Progenitor cell of endocrine pancreas (in vitro differentiated cells): Measurements from ENCODE around the gene MLPH. TPM values are rescaled to one million over a fixed set of nuclear protein-coding genes. Genes with fewer than 3 reads are reported as not detected.
"Not testable (repeated sequence)": the region's sequence is repeated elsewhere in the genome, so short reads cannot be mapped to it uniquely, and the experiment has no call there.

Experiments used
- DNase-seq: peaks from one replicate; pipeline ENCODE4 v3.0.0; 2021; ENCODE audit warnings: low spot score; ENCODE audit not compliant: unreplicated experiment
- H3K27ac Mint-ChIP-seq: 2 replicates; pipeline ENCODE4 v1.8.0; 2021; ENCODE audit warnings: mild to moderate bottlenecking, moderate library complexity, mixed read lengths
- H3K27me3 Mint-ChIP-seq: 2 replicates; pipeline ENCODE4 v1.8.0; 2021; ENCODE audit warnings: mixed read lengths
- H3K36me3 Mint-ChIP-seq: 2 replicates; pipeline ENCODE4 v1.8.0; 2022; ENCODE audit warnings: mixed read lengths; ENCODE audit not compliant: insufficient read depth
- H3K4me1 Mint-ChIP-seq: 2 replicates; pipeline ENCODE4 v1.8.0; 2021; ENCODE audit warnings: low read depth, mixed read lengths
- H3K4me3 Mint-ChIP-seq: 2 replicates; pipeline ENCODE4 v1.8.0; 2021; ENCODE audit warnings: low read depth, mild to moderate bottlenecking, moderate library complexity, mixed read lengths
- H3K9me3 Mint-ChIP-seq: 2 replicates; pipeline ENCODE4 v1.8.0; 2021; ENCODE audit warnings: low read depth, mixed read lengths
- total RNA-seq: library from RNA; stranded (reverse); gene quantifications from 2 replicates; pipeline ENCODE4 v1.2.1, GENCODE V29; 2021
- TF ChIP-seq, protein P1 (sequence below): fragments of 200-600 bp; sonication (generic); IDR thresholded peaks from one replicate; pipeline ENCODE4 v1.5.0; 2021; ENCODE audit warnings: antibody characterized with exemption, mild to moderate bottlenecking; ENCODE audit not compliant: unreplicated experiment

Gene MLPH
- total RNA-seq, 1 donor from 2014 or later: 1.2 TPM

- Mint-ChIP-seq H3K9me3 (no peaks in the 10 kb centered on the region), H3K36me3 (peaks cover 9% of the 10 kb centered on the region), H3K4me1 (peaks cover 40% of the 10 kb centered on the region), H3K27ac (peak overlapping the region; percentile 95), H3K4me3 (peak overlapping the region; percentile 81), H3K27me3 (peaks cover 13% of the 10 kb centered on the region)
- TF ChIP-seq, protein P1, sequence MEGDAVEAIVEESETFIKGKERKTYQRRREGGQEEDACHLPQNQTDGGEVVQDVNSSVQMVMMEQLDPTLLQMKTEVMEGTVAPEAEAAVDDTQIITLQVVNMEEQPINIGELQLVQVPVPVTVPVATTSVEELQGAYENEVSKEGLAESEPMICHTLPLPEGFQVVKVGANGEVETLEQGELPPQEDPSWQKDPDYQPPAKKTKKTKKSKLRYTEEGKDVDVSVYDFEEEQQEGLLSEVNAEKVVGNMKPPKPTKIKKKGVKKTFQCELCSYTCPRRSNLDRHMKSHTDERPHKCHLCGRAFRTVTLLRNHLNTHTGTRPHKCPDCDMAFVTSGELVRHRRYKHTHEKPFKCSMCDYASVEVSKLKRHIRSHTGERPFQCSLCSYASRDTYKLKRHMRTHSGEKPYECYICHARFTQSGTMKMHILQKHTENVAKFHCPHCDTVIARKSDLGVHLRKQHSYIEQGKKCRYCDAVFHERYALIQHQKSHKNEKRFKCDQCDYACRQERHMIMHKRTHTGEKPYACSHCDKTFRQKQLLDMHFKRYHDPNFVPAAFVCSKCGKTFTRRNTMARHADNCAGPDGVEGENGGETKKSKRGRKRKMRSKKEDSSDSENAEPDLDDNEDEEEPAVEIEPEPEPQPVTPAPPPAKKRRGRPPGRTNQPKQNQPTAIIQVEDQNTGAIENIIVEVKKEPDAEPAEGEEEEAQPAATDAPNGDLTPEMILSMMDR: no peak
- no peak for DNase-seq
These were observed 104.3 kb downstream of the MLPH start for GRCh38 chr2:237591141-237591881.

DNA sequence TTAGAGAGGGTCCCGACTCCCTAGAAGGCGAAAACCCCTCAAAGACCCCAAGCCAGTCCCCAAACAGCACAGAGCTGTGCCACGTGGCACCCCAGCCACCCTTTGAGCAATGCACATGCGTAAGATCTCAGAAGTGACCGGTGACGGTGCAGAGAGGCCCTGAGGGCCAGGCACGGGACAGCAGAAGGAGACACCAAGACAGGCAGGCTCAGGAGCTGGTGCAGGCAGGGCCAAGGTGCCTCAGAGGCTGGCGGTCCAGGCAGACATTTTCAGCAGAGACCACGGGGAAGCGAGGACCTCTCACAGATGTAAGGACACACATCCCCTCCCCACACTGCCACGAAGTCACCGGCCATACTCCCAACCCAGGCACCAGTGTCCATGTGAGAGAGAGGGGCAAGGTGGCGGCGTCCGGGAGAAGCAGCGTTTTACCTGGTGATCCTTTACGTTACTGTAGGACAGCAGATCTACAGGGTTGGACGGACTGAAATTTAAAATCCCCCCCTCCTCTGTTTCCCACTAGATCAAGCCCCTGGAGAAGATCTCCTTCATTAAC is 105.5 kb downstream of the MLPH start:
- Mint-ChIP-seq H3K27me3 (peaks cover 17% of the 10 kb centered on the region), H3K9me3 (no peaks in the 10 kb centered on the region), H3K36me3 (peaks cover 2% of the 10 kb centered on the region), H3K4me1 (peaks cover 39% of the 10 kb centered on the region), H3K4me3 (no peak overlapping the region), H3K27ac (no peak overlapping the region)
- DNase-seq: no peak
- TF ChIP-seq, protein P1: no peak

DNA sequence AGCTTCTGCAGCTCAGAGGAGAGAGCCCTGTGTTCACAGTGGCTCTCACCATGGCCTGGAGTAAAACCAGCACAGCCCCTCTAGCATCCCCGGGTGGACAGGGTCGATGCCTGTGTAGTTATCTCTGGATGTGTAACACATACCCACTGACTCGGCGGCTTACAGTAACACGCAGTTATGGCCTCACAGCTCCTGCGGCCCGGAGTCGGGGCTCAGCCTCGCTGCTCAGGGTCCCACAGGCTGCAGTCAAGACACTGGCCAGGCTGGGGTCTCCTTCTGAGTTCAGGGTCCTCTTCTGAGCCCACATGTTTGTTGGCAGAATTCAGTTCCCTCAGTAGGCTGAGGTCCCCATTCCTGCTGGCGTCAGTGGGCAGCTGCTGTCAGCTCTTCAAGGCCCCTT is 106.0 kb downstream of the MLPH start:
- no peak for DNase-seq
- TF ChIP-seq, protein P1: no peak
- no peaks in the 10 kb centered on the region for H3K36me3 Mint-ChIP-seq
- peaks cover 39% of the 10 kb centered on the region for H3K4me1 Mint-ChIP-seq
- H3K27me3 Mint-ChIP-seq: peaks cover 21% of the 10 kb centered on the region
- H3K4me3 Mint-ChIP-seq: no peak overlapping the region
- no peaks in the 10 kb centered on the region for H3K9me3 Mint-ChIP-seq
- no peak overlapping the region for H3K27ac Mint-ChIP-seq

- no peak overlapping the region for H3K27ac Mint-ChIP-seq
- H3K9me3 Mint-ChIP-seq: no peaks in the 10 kb centered on the region
- no peak overlapping the region for H3K4me3 Mint-ChIP-seq
- TF ChIP-seq, protein P1: no peak
- H3K36me3 Mint-ChIP-seq: no peaks in the 10 kb centered on the region
- peaks cover 27% of the 10 kb centered on the region for H3K27me3 Mint-ChIP-seq
- peaks cover 38% of the 10 kb centered on the region for H3K4me1 Mint-ChIP-seq
- no peak for DNase-seq
These were observed 106.7 kb downstream of the MLPH start for GRCh38 chr2:237593596-237594320.

DNA sequence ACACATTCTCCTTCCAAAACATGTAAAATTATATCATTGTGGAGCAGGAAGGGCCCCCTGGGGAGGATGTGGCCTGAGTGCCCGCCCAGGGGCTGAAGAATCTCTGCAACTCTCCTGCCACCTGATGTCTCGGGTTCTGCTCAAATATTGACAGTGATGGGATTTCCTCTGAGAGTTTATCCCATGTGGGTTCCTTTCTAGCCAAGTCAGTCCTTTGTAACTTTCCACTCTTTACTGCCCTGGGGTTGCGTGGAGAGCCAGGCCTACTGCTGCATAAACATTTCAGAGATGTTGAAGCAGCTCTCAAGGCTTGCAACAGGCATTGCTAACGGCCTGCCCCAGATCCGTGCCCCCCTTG is 107.4 kb downstream of the MLPH start:
- Mint-ChIP-seq H3K4me3 (no peak overlapping the region), H3K27ac (no peak overlapping the region), H3K27me3 (peaks cover 32% of the 10 kb centered on the region), H3K4me1 (peaks cover 32% of the 10 kb centered on the region), H3K36me3 (no peaks in the 10 kb centered on the region), H3K9me3 (no peaks in the 10 kb centered on the region)
- TF ChIP-seq, protein P1: no peak
- DNase-seq: no peak

DNA sequence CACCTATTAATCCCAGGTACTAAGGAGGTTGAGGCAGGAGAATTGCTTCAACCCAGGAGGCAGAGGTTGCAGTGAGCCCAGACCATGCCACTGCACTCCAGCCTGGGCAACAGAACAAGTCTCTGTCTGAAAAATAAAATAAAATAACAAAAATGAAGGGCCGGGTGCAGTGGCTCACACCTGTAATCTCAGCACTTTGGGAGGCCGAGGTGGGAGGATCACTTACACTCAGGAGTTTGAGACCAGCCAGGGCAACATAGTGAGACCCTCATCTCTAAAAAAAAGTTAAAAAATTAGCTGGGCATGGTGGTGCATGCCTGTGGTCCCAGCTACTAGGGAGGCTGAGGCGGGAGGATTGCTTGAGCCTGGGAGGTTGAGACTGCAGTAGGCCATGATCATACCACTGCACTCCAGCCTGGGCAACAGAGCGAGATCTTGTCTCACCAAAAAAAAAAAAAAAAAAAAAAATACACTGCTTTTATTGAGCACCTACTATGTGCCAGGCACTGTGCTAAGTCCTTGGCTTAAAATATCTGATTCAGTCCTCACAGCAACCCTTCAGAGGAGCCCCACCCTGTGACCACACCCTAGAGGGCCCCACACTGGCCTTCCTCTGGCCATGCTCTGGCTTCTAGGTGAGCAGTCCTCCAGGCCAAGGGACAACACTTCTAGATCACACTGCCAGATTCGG is 108.9 kb downstream of the MLPH start:
- Mint-ChIP-seq H3K27me3 (peaks cover 44% of the 10 kb centered on the region), H3K4me1 (peaks cover 22% of the 10 kb centered on the region)
- H3K9me3 Mint-ChIP-seq, DNase-seq, H3K27ac Mint-ChIP-seq, H3K4me3 Mint-ChIP-seq, H3K36me3 Mint-ChIP-seq: not testable (repeated sequence)
